Hepatocyte (in vitro differentiated cells): Measurements from ENCODE around the gene SYT2. TPM values are rescaled to one million over a fixed set of nuclear protein-coding genes. Genes with fewer than 3 reads are reported as not detected.

Source experiments
- DNase-seq: peaks from one replicate; pipeline ENCODE4 v3.0.0-alpha.2; 2016; ENCODE audit warnings: low spot score
- H2AFZ ChIP-seq: fragments of 200-600 bp; sonication (generic); 2 replicates; pipeline ENCODE4 v1.6.0; 2016; ENCODE audit warnings: antibody characterized with exemption, mild to moderate bottlenecking
- H3K27ac ChIP-seq: fragments of 200-600 bp; sonication (generic); 2 replicates; pipeline ENCODE4 v1.5.1; 2016; ENCODE audit warnings: mild to moderate bottlenecking
- H3K27me3 ChIP-seq: fragments of 200-600 bp; sonication (generic); 2 replicates; pipeline ENCODE4 v1.6.1; 2016
- H3K36me3 ChIP-seq: fragments of 200-600 bp; sonication (generic); replicated peaks from 2 replicates; pipeline ENCODE4 v1.5.1; 2016; ENCODE audit warnings: low read depth; ENCODE audit not compliant: insufficient read depth
- H3K4me1 ChIP-seq: fragments of 200-600 bp; sonication (generic); 2 replicates; pipeline ENCODE4 v1.5.1; 2016; ENCODE audit warnings: mild to moderate bottlenecking, moderate library complexity; ENCODE audit not compliant: insufficient read depth
- H3K4me2 ChIP-seq: fragments of 200-600 bp; sonication (generic); 2 replicates; pipeline ENCODE4 v1.6.0; 2016
- H3K4me3 ChIP-seq: fragments of 200-600 bp; sonication (generic); 2 replicates; pipeline ENCODE4 v1.5.1; 2016; ENCODE audit warnings: mild to moderate bottlenecking
- H3K79me2 ChIP-seq: fragments of 200-600 bp; sonication (generic); 2 replicates; pipeline ENCODE4 v1.6.0; 2017; ENCODE audit warnings: mild to moderate bottlenecking
- H3K9me2 ChIP-seq: fragments of 200-600 bp; sonication (generic); replicated peaks from 2 replicates; pipeline ENCODE4 v1.6.0; 2017; ENCODE audit warnings: mild to moderate bottlenecking; ENCODE audit not compliant: insufficient read depth
- H3K9me3 ChIP-seq: fragments of 200-600 bp; sonication (generic); 2 replicates; pipeline ENCODE4 v1.5.1; 2016; ENCODE audit warnings: low read depth, mild to moderate bottlenecking
- H4K20me1 ChIP-seq: fragments of 200-600 bp; sonication (generic); 2 replicates; pipeline ENCODE4 v1.6.0; 2016; ENCODE audit warnings: mild to moderate bottlenecking; ENCODE audit not compliant: insufficient read depth, poor library complexity, severe bottlenecking
- EZH2 ChIP-seq: fragments of 200-600 bp; sonication (generic); IDR thresholded peaks from 2 replicates; pipeline ENCODE4 v1.6.1; 2016; ENCODE audit warnings: antibody characterized with exemption, mild to moderate bottlenecking, borderline replicate concordance
- EZH2phosphoT487 ChIP-seq: fragments of 200-600 bp; sonication (generic); IDR thresholded peaks from one replicate; pipeline ENCODE4 v1.6.1; 2018; ENCODE audit warnings: antibody characterized with exemption, mild to moderate bottlenecking, low read depth, moderate library complexity; ENCODE audit not compliant: unreplicated experiment, severe bottlenecking
- WGBS: methylation state at CpG from one replicate; pipeline ENCODE4 v1.1.6; 2016; ENCODE audit warnings: low lambda C conversion rate; ENCODE audit errors: missing lambda C conversion rate; 5-methylcytosine and 5-hydroxymethylcytosine counted together
- polyA plus RNA-seq: library from polyadenylated mRNA; unstranded; fragments of >200 nt; fragmentation: Nextera tagmentation; extraction: Ambion mirVana; gene quantifications from 2 replicates; pipeline ENCODE4 v1.2.1, GENCODE V29; 2016
- total RNA-seq: library from RNA; depleted of rRNA; stranded (reverse); fragments of >200 nt; gene quantifications from 2 replicates; pipeline ENCODE4 v1.2.3, GENCODE V29; 2014
- TF ChIP-seq, protein P1 (sequence below): fragments of 200-600 bp; sonication (generic); IDR thresholded peaks from 2 replicates; pipeline ENCODE4 v1.5.1; 2016; ENCODE audit warnings: antibody characterized with exemption, mild to moderate bottlenecking; ENCODE audit not compliant: poor library complexity

SYT2 gene
- total and polyA plus RNA-seq, 2 experiments from 2014 or later: 0.81 to 0.90 TPM

GRCh38 chr1:202663131-202663530, 47.1 kb downstream of the SYT2 start:
- Histone ChIP-seq H2AFZ (no peak overlapping the region), H3K4me1 (no peaks in the 10 kb centered on the region), H3K79me2 (no peaks in the 10 kb centered on the region), H4K20me1 (no peaks in the 10 kb centered on the region), H3K27me3 (peaks cover 29% of the 10 kb centered on the region), H3K9me3 (no peaks in the 10 kb centered on the region), H3K27ac (no peak overlapping the region), H3K4me2 (no peak overlapping the region), H3K9me2 (no peaks in the 10 kb centered on the region), H3K36me3 (no peaks in the 10 kb centered on the region), H3K4me3 (no peak overlapping the region)
- no peak for TF ChIP-seq EZH2
- TF ChIP-seq EZH2phosphoT487: no peak
- TF ChIP-seq, protein P1, sequence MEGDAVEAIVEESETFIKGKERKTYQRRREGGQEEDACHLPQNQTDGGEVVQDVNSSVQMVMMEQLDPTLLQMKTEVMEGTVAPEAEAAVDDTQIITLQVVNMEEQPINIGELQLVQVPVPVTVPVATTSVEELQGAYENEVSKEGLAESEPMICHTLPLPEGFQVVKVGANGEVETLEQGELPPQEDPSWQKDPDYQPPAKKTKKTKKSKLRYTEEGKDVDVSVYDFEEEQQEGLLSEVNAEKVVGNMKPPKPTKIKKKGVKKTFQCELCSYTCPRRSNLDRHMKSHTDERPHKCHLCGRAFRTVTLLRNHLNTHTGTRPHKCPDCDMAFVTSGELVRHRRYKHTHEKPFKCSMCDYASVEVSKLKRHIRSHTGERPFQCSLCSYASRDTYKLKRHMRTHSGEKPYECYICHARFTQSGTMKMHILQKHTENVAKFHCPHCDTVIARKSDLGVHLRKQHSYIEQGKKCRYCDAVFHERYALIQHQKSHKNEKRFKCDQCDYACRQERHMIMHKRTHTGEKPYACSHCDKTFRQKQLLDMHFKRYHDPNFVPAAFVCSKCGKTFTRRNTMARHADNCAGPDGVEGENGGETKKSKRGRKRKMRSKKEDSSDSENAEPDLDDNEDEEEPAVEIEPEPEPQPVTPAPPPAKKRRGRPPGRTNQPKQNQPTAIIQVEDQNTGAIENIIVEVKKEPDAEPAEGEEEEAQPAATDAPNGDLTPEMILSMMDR: no peak
- no peak for DNase-seq
- WGBS: 76% methylated on average over 10 of the region's 10 CpGs

- Histone ChIP-seq H3K36me3 (no peaks in the 10 kb centered on the region), H3K9me2 (no peaks in the 10 kb centered on the region), H3K79me2 (no peaks in the 10 kb centered on the region), H3K4me1 (no peaks in the 10 kb centered on the region), H3K27ac (no peak overlapping the region), H3K27me3 (peaks cover 32% of the 10 kb centered on the region), H3K4me2 (no peak overlapping the region), H3K4me3 (no peak overlapping the region), H4K20me1 (no peaks in the 10 kb centered on the region), H2AFZ (no peak overlapping the region), H3K9me3 (no peaks in the 10 kb centered on the region)
- no peak for DNase-seq
- 66% methylated on average over 5 of the region's 5 CpGs for WGBS
- no peak for TF ChIP-seq EZH2
- TF ChIP-seq, protein P1: no peak
- no peak for TF ChIP-seq EZH2phosphoT487
These were observed 48.2 kb downstream of the SYT2 start for GRCh38 chr1:202662081-202662480.

DNA sequence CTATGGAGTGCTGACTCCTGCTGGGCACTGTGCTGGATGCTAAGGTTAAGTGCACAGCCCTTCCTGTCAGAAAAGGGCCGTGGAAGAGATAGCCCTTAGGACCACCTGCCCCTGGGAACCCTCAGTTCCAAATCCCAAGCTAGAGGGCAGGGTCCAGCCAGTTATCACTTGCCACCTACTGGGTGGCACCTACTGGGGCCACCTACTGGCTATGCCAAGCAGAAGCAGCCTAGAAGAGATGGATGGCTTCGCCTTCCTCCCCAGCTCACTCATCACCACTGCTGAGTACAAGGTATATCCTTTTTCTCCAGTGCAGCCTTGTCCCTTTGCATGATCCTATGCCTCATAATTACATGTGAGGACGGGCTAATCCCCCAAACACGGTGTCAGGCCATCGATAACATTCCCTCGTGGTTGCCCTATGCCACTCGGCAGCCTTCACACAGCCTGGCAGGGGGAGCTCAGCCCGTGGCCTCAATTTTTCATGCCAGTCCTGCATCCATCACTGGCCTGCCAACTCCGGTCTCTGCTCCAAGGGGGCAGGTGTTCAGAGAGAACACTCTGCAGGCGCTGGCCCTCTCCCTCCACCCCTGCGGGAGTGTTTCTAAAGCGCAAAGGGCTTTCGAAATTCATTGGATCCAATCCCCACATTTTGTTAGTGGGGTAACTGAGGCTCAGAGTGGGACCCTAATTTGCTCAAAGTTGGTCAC, 49.0 kb downstream of the SYT2 start:
- H3K9me2 ChIP-seq: no peaks in the 10 kb centered on the region
- no peak overlapping the region for H3K4me2 ChIP-seq
- DNase-seq: no peak
- H3K4me1 ChIP-seq: no peaks in the 10 kb centered on the region
- no peaks in the 10 kb centered on the region for H3K79me2 ChIP-seq
- no peaks in the 10 kb centered on the region for H3K9me3 ChIP-seq
- no peak overlapping the region for H2AFZ ChIP-seq
- TF ChIP-seq, protein P1: no peak
- TF ChIP-seq EZH2phosphoT487 (no peak), EZH2 (no peak)
- no peaks in the 10 kb centered on the region for H4K20me1 ChIP-seq
- H3K4me3 ChIP-seq: no peak overlapping the region
- 80% methylated on average over 13 of the region's 13 CpGs for WGBS
- H3K36me3 ChIP-seq: no peaks in the 10 kb centered on the region
- no peak overlapping the region for H3K27ac ChIP-seq
- H3K27me3 ChIP-seq: peaks cover 32% of the 10 kb centered on the region

- WGBS: 74% methylated on average over 3 of the region's 3 CpGs
- H3K79me2 ChIP-seq: no peaks in the 10 kb centered on the region
- H3K27me3 ChIP-seq: peaks cover 32% of the 10 kb centered on the region
- H3K9me2 ChIP-seq: no peaks in the 10 kb centered on the region
- H3K4me1 ChIP-seq: no peaks in the 10 kb centered on the region
- H3K4me3 ChIP-seq: no peak overlapping the region
- TF ChIP-seq EZH2phosphoT487: no peak
- TF ChIP-seq EZH2: no peak
- TF ChIP-seq, protein P1: no peak
- H2AFZ ChIP-seq: no peak overlapping the region
- no peak overlapping the region for H3K27ac ChIP-seq
- H4K20me1 ChIP-seq: no peaks in the 10 kb centered on the region
- no peaks in the 10 kb centered on the region for H3K9me3 ChIP-seq
- no peaks in the 10 kb centered on the region for H3K36me3 ChIP-seq
- H3K4me2 ChIP-seq: no peak overlapping the region
- no peak for DNase-seq
These were observed 50.3 kb downstream of the SYT2 start for GRCh38 chr1:202659974-202660373.
